CD14-positive monocyte (primary cell): ENCODE data around the gene SP6. TPM values are rescaled to one million over a fixed set of nuclear protein-coding genes. Genes with fewer than 3 reads are reported as not detected.

ENCODE experiments used
- DNase-seq, 3 donors: peaks; one replicate each; pipeline ENCODE4 v3.0.0-alpha.2; 2011 to 2022
- H2AFZ ChIP-seq: 2 replicates; pipeline ENCODE4 v1.6.0; 2012; ENCODE audit warnings: mild to moderate bottlenecking, low read depth, low read length, inconsistent platforms; ENCODE audit not compliant: insufficient read depth, poor library complexity, severe bottlenecking
- H3K27ac ChIP-seq, 2 donors: 1 replicate in 1 of 2; 2 replicates in 1 of 2; pipeline ENCODE4 v1.5.1; 2012 to 2013; ENCODE audit warnings: low read length in 2 of 2, control low read depth in 1 of 2, inconsistent platforms in 1 of 2, low read depth in 1 of 2, mild to moderate bottlenecking in 1 of 2
- H3K27me3 ChIP-seq, 2 donors: one replicate each; pipeline versions ENCODE4 v1.6.0 to v1.6.1; 2011 to 2013; ENCODE audit warnings: low read length in 2 of 2; ENCODE audit not compliant: control insufficient read depth in 2 of 2, insufficient read depth in 2 of 2
- H3K36me3 ChIP-seq, 2 donors: replicated peaks in 1 of 2; 1 replicate in 1 of 2; 2 replicates in 1 of 2; pipeline versions ENCODE4 v1.5.1 to v1.6.1; 2012 to 2013; ENCODE audit warnings: low read length in 2 of 2, control low read depth in 1 of 2, inconsistent platforms in 1 of 2, mild to moderate bottlenecking in 1 of 2; ENCODE audit not compliant: insufficient read depth in 2 of 2, control insufficient read depth in 1 of 2
- H3K4me1 ChIP-seq, 2 donors: 1 replicate in 1 of 2; 2 replicates in 1 of 2; pipeline versions ENCODE4 v1.5.1 to v1.6.1; 2012 to 2013; ENCODE audit warnings: low read length in 2 of 2, control low read depth in 1 of 2, inconsistent platforms in 1 of 2, mild to moderate bottlenecking in 1 of 2, moderate library complexity in 1 of 2; ENCODE audit not compliant: insufficient read depth in 2 of 2, control insufficient read depth in 1 of 2
- H3K4me2 ChIP-seq: replicated peaks from 2 replicates; pipeline ENCODE3; 2012; ENCODE audit warnings: low read length, moderate library complexity, mild to moderate bottlenecking; ENCODE audit not compliant: poor library complexity, severe bottlenecking; ENCODE audit errors: extremely low read depth
- H3K4me3 ChIP-seq, 3 experiments: fragments of 200-600 bp in 1 of 3; sonication (generic) in 1 of 3; replicated peaks in 1 of 3; 1 replicate in 2 of 3; 2 replicates in 1 of 3; pipeline ENCODE4 v1.5.1; 2011 to 2013; ENCODE audit warnings: low read length in 3 of 3, mild to moderate bottlenecking in 3 of 3, control low read depth in 2 of 3, low read depth in 2 of 3, inconsistent platforms in 1 of 3, moderate library complexity in 1 of 3
- H3K79me2 ChIP-seq: 2 replicates; pipeline ENCODE4 v1.6.0; 2012; ENCODE audit warnings: mild to moderate bottlenecking, control low read depth, inconsistent platforms, low read length, moderate library complexity; ENCODE audit not compliant: insufficient read depth
- H3K9ac ChIP-seq: 2 replicates; pipeline ENCODE4 v1.6.0; 2017; ENCODE audit warnings: low read length, mild to moderate bottlenecking; ENCODE audit not compliant: insufficient read depth, poor library complexity, severe bottlenecking
- H3K9me3 ChIP-seq, 2 donors: replicated peaks in 1 of 2; 1 replicate in 1 of 2; 2 replicates in 1 of 2; pipeline versions ENCODE4 v1.5.1 to v1.6.1; 2012 to 2013; ENCODE audit warnings: low read length in 2 of 2, control low read depth in 1 of 2; ENCODE audit not compliant: control insufficient read depth in 1 of 2, insufficient read depth in 1 of 2
- H4K20me1 ChIP-seq: 2 replicates; pipeline ENCODE4 v1.6.0; 2012; ENCODE audit warnings: mild to moderate bottlenecking, low read length, control low read depth, moderate library complexity; ENCODE audit not compliant: insufficient read depth
- H3K27ac Mint-ChIP-seq, 7 donors: one replicate each; pipeline ENCODE4 v1.8.0; 2020; ENCODE audit warnings: mild to moderate bottlenecking in 7 of 7, mixed read lengths in 7 of 7, moderate library complexity in 6 of 7, inconsistent platforms in 2 of 7
- H3K27me3 Mint-ChIP-seq, 3 donors: one replicate each; pipeline ENCODE4 v1.8.0; 2021 to 2022; ENCODE audit warnings: low read depth in 3 of 3, mild to moderate bottlenecking in 3 of 3, mixed read lengths in 3 of 3, moderate library complexity in 3 of 3, inconsistent platforms in 1 of 3
- H3K36me3 Mint-ChIP-seq, 2 donors: one replicate each; pipeline ENCODE4 v1.8.0; 2020; ENCODE audit warnings: mixed read lengths in 2 of 2, inconsistent platforms in 1 of 2, mild to moderate bottlenecking in 1 of 2
- H3K4me1 Mint-ChIP-seq: one replicate; pipeline ENCODE4 v1.8.0; 2020; ENCODE audit warnings: mild to moderate bottlenecking, mixed read lengths
- H3K4me3 Mint-ChIP-seq, 2 donors: one replicate each; pipeline ENCODE4 v1.8.0; 2020; ENCODE audit warnings: mild to moderate bottlenecking in 2 of 2, mixed read lengths in 2 of 2, moderate library complexity in 1 of 2
- H3K9me3 Mint-ChIP-seq, 7 donors: one replicate each; pipeline ENCODE4 v1.8.0; 2020 to 2022; ENCODE audit warnings: mixed read lengths in 7 of 7, mild to moderate bottlenecking in 6 of 7, moderate library complexity in 6 of 7, inconsistent platforms in 2 of 7
- WGBS: methylation state at CpG from one replicate; pipeline ENCODE4 v1.1.5; 2013; ENCODE audit warnings: missing lambda C conversion rate; ENCODE audit not compliant: insufficient coverage; 5-methylcytosine and 5-hydroxymethylcytosine counted together
- intact Hi-C, 2 donors: fragments of 100-400 bp; cut with micrococcal nuclease; formaldehyde crosslinking; loops; one replicate each; pipeline versions ENCODE4 v1.15.0 to v1.15.1; 2023
- polyA plus RNA-seq, 3 donors: library from polyadenylated mRNA; depleted of rRNA in 1 of 3; unstranded in 2 of 3; stranded (reverse) in 1 of 3; fragments of 300-500 nt in 2 of 3; fragments of >200 nt in 1 of 3; fragmentation: Illumina TruSeq in 2 of 3; gene quantifications; 1 replicate in 2 of 3; 2 replicates in 1 of 3; pipeline ENCODE4 v1.2.3, GENCODE V29; 2012 to 2021
- TF ChIP-seq, protein P1 (sequence below): fragments of 200-600 bp; IDR thresholded peaks from one replicate; pipeline ENCODE4 v1.8.0; 2022; ENCODE audit warnings: antibody characterized with exemption, mild to moderate bottlenecking

The SP6 gene
- polyA plus RNA-seq, 3 donors, result 0.06 TPM; not detected in 2

DNA sequence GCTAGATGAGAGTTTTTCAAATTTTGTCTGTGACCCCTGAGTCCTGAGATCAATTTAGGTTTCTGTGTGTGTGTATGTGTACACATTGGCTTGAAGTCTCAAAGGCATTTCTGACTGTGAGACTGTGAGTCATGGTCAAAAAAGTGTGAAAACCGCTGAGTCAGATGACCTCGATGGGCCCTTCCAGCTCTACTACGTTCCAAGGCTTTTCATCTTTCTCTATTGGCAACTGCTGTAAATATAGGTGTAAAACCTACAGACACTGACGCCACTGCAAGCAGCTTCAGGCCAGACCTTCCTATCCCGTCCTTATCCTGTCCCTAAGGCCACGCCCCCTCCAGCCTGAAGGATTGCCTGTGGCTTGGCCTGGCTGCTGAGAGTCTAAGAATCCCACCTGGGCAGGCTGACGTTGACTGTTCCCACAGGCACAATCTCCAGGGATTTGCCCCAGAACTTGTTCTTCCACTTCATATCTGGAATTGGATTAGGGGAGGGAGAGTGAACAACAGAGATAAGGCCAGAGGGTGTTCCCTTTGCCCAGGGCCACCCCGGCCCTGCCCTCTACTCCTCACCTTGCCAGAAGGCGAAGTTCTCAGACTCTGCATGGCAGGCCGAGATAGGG is 40.7 kb downstream of the SP6 start:
- WGBS, result 94% methylated on average over 2 of the region's 10 CpGs
- H4K20me1 ChIP-seq, result no peaks in the 10 kb centered on the region
- H3K4me3 Mint-ChIP-seq, result no peak overlapping the region
- H3K4me2 ChIP-seq, result no peak overlapping the region
- peaks cover 73 to 75% of the 10 kb centered on the region in 2 donors for H3K36me3 Mint-ChIP-seq
- H3K4me3 ChIP-seq, result no peak overlapping the region
- no peaks in the 10 kb centered on the region for H3K27me3 ChIP-seq
- no peaks in the 10 kb centered on the region for H3K4me1 ChIP-seq
- no peak overlapping the region for H2AFZ ChIP-seq
- H3K79me2 ChIP-seq, result no peaks in the 10 kb centered on the region
- TF ChIP-seq, protein P1, sequence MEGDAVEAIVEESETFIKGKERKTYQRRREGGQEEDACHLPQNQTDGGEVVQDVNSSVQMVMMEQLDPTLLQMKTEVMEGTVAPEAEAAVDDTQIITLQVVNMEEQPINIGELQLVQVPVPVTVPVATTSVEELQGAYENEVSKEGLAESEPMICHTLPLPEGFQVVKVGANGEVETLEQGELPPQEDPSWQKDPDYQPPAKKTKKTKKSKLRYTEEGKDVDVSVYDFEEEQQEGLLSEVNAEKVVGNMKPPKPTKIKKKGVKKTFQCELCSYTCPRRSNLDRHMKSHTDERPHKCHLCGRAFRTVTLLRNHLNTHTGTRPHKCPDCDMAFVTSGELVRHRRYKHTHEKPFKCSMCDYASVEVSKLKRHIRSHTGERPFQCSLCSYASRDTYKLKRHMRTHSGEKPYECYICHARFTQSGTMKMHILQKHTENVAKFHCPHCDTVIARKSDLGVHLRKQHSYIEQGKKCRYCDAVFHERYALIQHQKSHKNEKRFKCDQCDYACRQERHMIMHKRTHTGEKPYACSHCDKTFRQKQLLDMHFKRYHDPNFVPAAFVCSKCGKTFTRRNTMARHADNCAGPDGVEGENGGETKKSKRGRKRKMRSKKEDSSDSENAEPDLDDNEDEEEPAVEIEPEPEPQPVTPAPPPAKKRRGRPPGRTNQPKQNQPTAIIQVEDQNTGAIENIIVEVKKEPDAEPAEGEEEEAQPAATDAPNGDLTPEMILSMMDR, result no peak
- DNase-seq, result peak in 1 of 3 donors; percentile 2
- H3K4me1 Mint-ChIP-seq, result no peaks in the 10 kb centered on the region
- H3K27ac ChIP-seq, result no peak overlapping the region
- peaks cover 0 to 2% (median 0%) of the 10 kb centered on the region in 3 donors for H3K27me3 Mint-ChIP-seq
- intact Hi-C loops, result no loop called here
- H3K9me3 ChIP-seq, result no peaks in the 10 kb centered on the region
- H3K27ac Mint-ChIP-seq, result peak overlapping the region in 2 of 7 donors; percentile 15 to 42
- peaks cover 69 to 84% of the 10 kb centered on the region in 2 donors for H3K36me3 ChIP-seq
- H3K9ac ChIP-seq, result no peak overlapping the region
- H3K9me3 Mint-ChIP-seq, result no peaks in the 10 kb centered on the region

DNA sequence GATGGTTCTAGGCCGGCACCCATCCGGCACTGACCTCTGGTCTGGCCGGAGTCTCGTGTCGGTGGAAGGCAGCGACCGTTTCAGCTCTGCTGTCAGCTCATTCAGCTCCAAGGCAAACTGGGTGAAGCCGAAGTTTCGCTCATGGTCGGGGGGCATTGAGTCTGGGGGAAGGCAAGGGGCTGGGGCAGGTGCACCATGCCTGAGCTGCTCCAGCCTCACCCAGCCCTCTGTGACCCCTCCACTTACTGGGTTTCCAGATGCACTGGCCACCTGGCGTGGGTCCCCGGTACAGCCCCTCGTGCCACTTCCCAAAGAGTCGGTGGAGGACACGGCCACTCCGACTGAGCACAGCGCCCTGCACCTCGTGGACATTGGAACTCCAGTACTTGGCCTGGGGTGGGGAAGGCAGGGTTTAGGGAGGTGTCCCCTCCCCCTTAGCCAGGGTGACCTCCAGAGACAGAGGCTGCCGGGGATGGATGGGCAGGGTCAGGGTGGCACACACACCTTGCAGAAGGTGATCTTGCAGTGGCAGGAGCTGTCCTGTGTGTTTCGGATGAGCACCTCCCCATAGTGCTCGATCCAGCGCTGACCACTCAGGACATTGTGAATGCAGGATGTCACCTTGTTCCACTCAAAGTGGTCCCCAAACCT is 42.0 kb downstream of the SP6 start:
- Histone ChIP-seq H3K4me3 (no peak overlapping the region), H3K9me3 (no peaks in the 10 kb centered on the region), H3K4me2 (no peak overlapping the region), H2AFZ (no peak overlapping the region), H4K20me1 (no peaks in the 10 kb centered on the region), H3K79me2 (no peaks in the 10 kb centered on the region), H3K27ac (no peak overlapping the region), H3K4me1 (no peaks in the 10 kb centered on the region), H3K36me3 (peaks cover 62 to 70% of the 10 kb centered on the region in 2 donors), H3K27me3 (no peaks in the 10 kb centered on the region), H3K9ac (no peak overlapping the region)
- H3K36me3 Mint-ChIP-seq, result peaks cover 65 to 67% of the 10 kb centered on the region in 2 donors
- WGBS, result 99% methylated on average over 14 of the region's 22 CpGs
- H3K4me1 Mint-ChIP-seq, result no peaks in the 10 kb centered on the region
- intact Hi-C loops, result no loop called here
- H3K9me3 Mint-ChIP-seq, result no peaks in the 10 kb centered on the region
- DNase-seq, result peak in 1 of 3 donors; percentile 1
- no peak overlapping the region for H3K4me3 Mint-ChIP-seq
- H3K27me3 Mint-ChIP-seq, result peaks cover 2 to 6% (median 4%) of the 10 kb centered on the region in 3 donors
- TF ChIP-seq, protein P1, result no peak
- H3K27ac Mint-ChIP-seq, result no peak overlapping the region
